Measurements from ENCODE around the gene GPR146. TPM values are rescaled to one million over a fixed set of nuclear protein-coding genes. Genes with fewer than 3 reads are reported as not detected.
A peak's percentile ranks its signal among the peaks of the same experiment; 100 is the strongest.

GPR146 gene
- total and polyA plus RNA-seq, 4 experiments from 2014 or later, result 8.8 to 22.2 (median 10.1) TPM

- H3K27me3 Mint-ChIP-seq, result no peaks in the 10 kb centered on the region
- intact Hi-C loops (cut with micrococcal nuclease), result no loop called here
- peaks cover 21 to 28% of the 10 kb centered on the region in 2 donors for H3K36me3 Mint-ChIP-seq
- H3K4me1 Mint-ChIP-seq, result peaks cover 8 to 33% (median 16%) of the 10 kb centered on the region in 4 donors
- POLR2A ChIA-PET (ENCODE audit: partially characterized antibody), result no interaction called here
- Histone ChIP-seq H3K4me3 (ENCODE audit: low read length in 2 of 2) (no peak overlapping the region), H3K27me3 (ENCODE audit: insufficient read depth, low read length) (no peaks in the 10 kb centered on the region), H3K4me1 (ENCODE audit: insufficient read depth, low read length) (peaks cover 3% of the 10 kb centered on the region), H3K36me3 (ENCODE audit: insufficient read depth, low read length) (no peaks in the 10 kb centered on the region), H3K27ac (ENCODE audit: low read depth, low read length) (no peak overlapping the region), H3K9me3 (ENCODE audit: control insufficient read depth in 1 of 2, low read length in 2 of 2) (peaks cover 0 to 7% of the 10 kb centered on the region in 2 donors)
- H3K9me3 Mint-ChIP-seq, result peaks cover 0 to 17% (median 2%) of the 10 kb centered on the region in 8 donors
- CTCF ChIA-PET (ENCODE audit: partially characterized antibody), result interaction anchor here (1.5 to 2.0 kb wide), 3 partner anchors 27 to 43 kb away, joined by 4 to 8 read pairs (median 5); no protein-coding TSS in a partner anchor
- H3K4me3 Mint-ChIP-seq, result no peak overlapping the region
- no peak for DNase-seq
- H3K27ac Mint-ChIP-seq, result peak overlapping the region in 1 of 7 donors; percentile 57
These were observed 22.4 kb upstream of the GPR146 start for GRCh38 chr7:1021931-1022330.

GRCh38 chr7:1022356-1022755 is 22.0 kb upstream of the GPR146 start:
- peak overlapping the region in 1 of 7 donors; percentile 57 for H3K27ac Mint-ChIP-seq
- H3K4me1 Mint-ChIP-seq, result peaks cover 10 to 36% (median 19%) of the 10 kb centered on the region in 4 donors
- H3K27ac ChIP-seq (ENCODE audit: low read depth, low read length), result no peak overlapping the region
- peaks cover 22 to 28% of the 10 kb centered on the region in 2 donors for H3K36me3 Mint-ChIP-seq
- H3K27me3 ChIP-seq (ENCODE audit: insufficient read depth, low read length), result no peaks in the 10 kb centered on the region
- peaks cover 8% of the 10 kb centered on the region for H3K4me1 ChIP-seq (ENCODE audit: insufficient read depth, low read length)
- no peaks in the 10 kb centered on the region for H3K36me3 ChIP-seq (ENCODE audit: insufficient read depth, low read length)
- H3K9me3 Mint-ChIP-seq, result peaks cover 0 to 17% (median 2%) of the 10 kb centered on the region in 8 donors
- H3K27me3 Mint-ChIP-seq, result no peaks in the 10 kb centered on the region
- DNase-seq, result no peak
- ChIA-PET POLR2A (ENCODE audit: partially characterized antibody) (no interaction called here), CTCF (ENCODE audit: partially characterized antibody) (interaction anchor here (1.5 to 2.0 kb wide), 3 partner anchors 28 to 43 kb away, joined by 4 to 8 read pairs (median 5); no protein-coding TSS in a partner anchor)
- H3K9me3 ChIP-seq (ENCODE audit: control insufficient read depth in 1 of 2, low read length in 2 of 2), result peaks cover 0 to 7% of the 10 kb centered on the region in 2 donors
- no peak overlapping the region for H3K4me3 Mint-ChIP-seq
- intact Hi-C loops (cut with micrococcal nuclease), result no loop called here
- H3K4me3 ChIP-seq (ENCODE audit: low read length in 2 of 2), result no peak overlapping the region

GRCh38 chr7:1022801-1023465 is 21.4 kb upstream of the GPR146 start:
- peaks cover 11% of the 10 kb centered on the region for H3K4me1 ChIP-seq (ENCODE audit: insufficient read depth, low read length)
- peaks cover 11 to 36% (median 19%) of the 10 kb centered on the region in 4 donors for H3K4me1 Mint-ChIP-seq
- H3K36me3 Mint-ChIP-seq, result peaks cover 22 to 27% of the 10 kb centered on the region in 2 donors
- no peak overlapping the region for H3K4me3 Mint-ChIP-seq
- H3K27ac Mint-ChIP-seq, result no peak overlapping the region
- no peak for DNase-seq
- intact Hi-C loops (cut with micrococcal nuclease), result no loop called here
- CTCF ChIA-PET (ENCODE audit: partially characterized antibody), result interaction anchor here (2.0 kb wide), 1 partner anchor 42 kb away, joined by 8 read pairs; no protein-coding TSS in a partner anchor
- no peaks in the 10 kb centered on the region for H3K36me3 ChIP-seq (ENCODE audit: insufficient read depth, low read length)
- POLR2A ChIA-PET (ENCODE audit: partially characterized antibody), result no interaction called here
- no peaks in the 10 kb centered on the region for H3K27me3 Mint-ChIP-seq
- no peak overlapping the region for H3K4me3 ChIP-seq (ENCODE audit: low read length in 2 of 2)
- peaks cover 0 to 7% of the 10 kb centered on the region in 2 donors for H3K9me3 ChIP-seq (ENCODE audit: control insufficient read depth in 1 of 2, low read length in 2 of 2)
- H3K27ac ChIP-seq (ENCODE audit: low read depth, low read length), result no peak overlapping the region
- H3K9me3 Mint-ChIP-seq, result peaks cover 0 to 17% (median 2%) of the 10 kb centered on the region in 8 donors
- H3K27me3 ChIP-seq (ENCODE audit: insufficient read depth, low read length), result no peaks in the 10 kb centered on the region

- Histone ChIP-seq H3K36me3 (ENCODE audit: insufficient read depth, low read length) (no peaks in the 10 kb centered on the region), H3K27me3 (ENCODE audit: insufficient read depth, low read length) (no peaks in the 10 kb centered on the region), H3K4me3 (ENCODE audit: low read length in 2 of 2) (no peak overlapping the region), H3K4me1 (ENCODE audit: insufficient read depth, low read length) (peaks cover 17% of the 10 kb centered on the region), H3K27ac (ENCODE audit: low read depth, low read length) (no peak overlapping the region), H3K9me3 (ENCODE audit: control insufficient read depth in 1 of 2, low read length in 2 of 2) (peaks cover 0 to 7% of the 10 kb centered on the region in 2 donors)
- no peak overlapping the region for H3K4me3 Mint-ChIP-seq
- intact Hi-C loops (cut with micrococcal nuclease), result no loop called here
- DNase-seq, result no peak
- no peaks in the 10 kb centered on the region for H3K27me3 Mint-ChIP-seq
- H3K27ac Mint-ChIP-seq, result peak overlapping the region in 1 of 7 donors; percentile 22
- POLR2A ChIA-PET (ENCODE audit: partially characterized antibody), result no interaction called here
- CTCF ChIA-PET (ENCODE audit: partially characterized antibody), result interaction anchor here (0.8 kb wide), 1 partner anchor 41 kb away, joined by 3 read pairs; no protein-coding TSS in a partner anchor
- peaks cover 19 to 23% of the 10 kb centered on the region in 2 donors for H3K36me3 Mint-ChIP-seq
- peaks cover 12 to 38% (median 19%) of the 10 kb centered on the region in 4 donors for H3K4me1 Mint-ChIP-seq
- peaks cover 0 to 14% (median 2%) of the 10 kb centered on the region in 8 donors for H3K9me3 Mint-ChIP-seq
These were observed 20.0 kb upstream of the GPR146 start for GRCh38 chr7:1024331-1024841.

- H3K36me3 Mint-ChIP-seq, result peaks cover 19 to 23% of the 10 kb centered on the region in 2 donors
- H3K4me3 Mint-ChIP-seq, result peak overlapping the region in 3 of 8 donors; percentile 20 to 38 (median 20)
- peaks cover 24% of the 10 kb centered on the region for H3K4me1 ChIP-seq (ENCODE audit: insufficient read depth, low read length)
- no peak overlapping the region for H3K27ac Mint-ChIP-seq
- H3K4me1 Mint-ChIP-seq, result peaks cover 15 to 45% (median 24%) of the 10 kb centered on the region in 4 donors
- H3K27me3 ChIP-seq (ENCODE audit: insufficient read depth, low read length), result no peaks in the 10 kb centered on the region
- no peaks in the 10 kb centered on the region for H3K36me3 ChIP-seq (ENCODE audit: insufficient read depth, low read length)
- H3K4me3 ChIP-seq (ENCODE audit: low read length in 2 of 2), result no peak overlapping the region
- CTCF ChIA-PET (ENCODE audit: partially characterized antibody), result interaction anchor here (0.8 to 1.9 kb wide), 3 partner anchors 32 to 41 kb away, joined by 3 to 8 read pairs (median 8); no protein-coding TSS in a partner anchor
- H3K27me3 Mint-ChIP-seq, result no peaks in the 10 kb centered on the region
- peaks cover 0 to 7% of the 10 kb centered on the region in 2 donors for H3K9me3 ChIP-seq (ENCODE audit: control insufficient read depth in 1 of 2, low read length in 2 of 2)
- POLR2A ChIA-PET (ENCODE audit: partially characterized antibody), result interaction anchor here (1.1 kb wide), 1 partner anchor 20 kb away, joined by 4 read pairs; the partner anchor contains the start of gene GPR146
- no peak overlapping the region for H3K27ac ChIP-seq (ENCODE audit: low read depth, low read length)
- peaks cover 0 to 14% (median 2%) of the 10 kb centered on the region in 8 donors for H3K9me3 Mint-ChIP-seq
- DNase-seq, result no peak
- intact Hi-C loops (cut with micrococcal nuclease), result no loop called here
These were observed 19.2 kb upstream of the GPR146 start for GRCh38 chr7:1024876-1025742.

- peaks cover 15 to 50% (median 28%) of the 10 kb centered on the region in 4 donors for H3K4me1 Mint-ChIP-seq
- H3K4me3 Mint-ChIP-seq, result peak overlapping the region in 5 of 8 donors; percentile 40 to 60 (median 57)
- Histone ChIP-seq H3K36me3 (ENCODE audit: insufficient read depth, low read length) (no peaks in the 10 kb centered on the region), H3K9me3 (ENCODE audit: control insufficient read depth in 1 of 2, low read length in 2 of 2) (peaks cover 0 to 7% of the 10 kb centered on the region in 2 donors), H3K27me3 (ENCODE audit: insufficient read depth, low read length) (no peaks in the 10 kb centered on the region), H3K4me1 (ENCODE audit: insufficient read depth, low read length) (peaks cover 28% of the 10 kb centered on the region), H3K4me3 (ENCODE audit: low read length in 2 of 2) (no peak overlapping the region), H3K27ac (ENCODE audit: low read depth, low read length) (no peak overlapping the region)
- peaks cover 0 to 14% (median 2%) of the 10 kb centered on the region in 8 donors for H3K9me3 Mint-ChIP-seq
- H3K36me3 Mint-ChIP-seq, result peaks cover 19 to 23% of the 10 kb centered on the region in 2 donors
- POLR2A ChIA-PET (ENCODE audit: partially characterized antibody), result interaction anchor here (1.1 kb wide), 1 partner anchor 19 kb away, joined by 4 read pairs; the partner anchor contains the start of gene GPR146
- DNase-seq, result no peak
- peak overlapping the region in 4 of 7 donors; percentile 24 to 78 (median 66) for H3K27ac Mint-ChIP-seq
- CTCF ChIA-PET (ENCODE audit: partially characterized antibody), result interaction anchor here (1.7 to 1.9 kb wide), 2 partner anchors 33 to 40 kb away, joined by 8 read pairs; no protein-coding TSS in a partner anchor
- no peaks in the 10 kb centered on the region for H3K27me3 Mint-ChIP-seq
- intact Hi-C loops (cut with micrococcal nuclease), result no loop called here
These were observed 18.4 kb upstream of the GPR146 start for GRCh38 chr7:1025743-1026581.
